Pons (tissue), 1 donor: ENCODE data around the gene SCRN2.

Experiments
- DNase-seq: peaks from one replicate; pipeline ENCODE4 v3.0.0-alpha.2; 2016; ENCODE audit warnings: low spot score

SCRN2 gene

DNA sequence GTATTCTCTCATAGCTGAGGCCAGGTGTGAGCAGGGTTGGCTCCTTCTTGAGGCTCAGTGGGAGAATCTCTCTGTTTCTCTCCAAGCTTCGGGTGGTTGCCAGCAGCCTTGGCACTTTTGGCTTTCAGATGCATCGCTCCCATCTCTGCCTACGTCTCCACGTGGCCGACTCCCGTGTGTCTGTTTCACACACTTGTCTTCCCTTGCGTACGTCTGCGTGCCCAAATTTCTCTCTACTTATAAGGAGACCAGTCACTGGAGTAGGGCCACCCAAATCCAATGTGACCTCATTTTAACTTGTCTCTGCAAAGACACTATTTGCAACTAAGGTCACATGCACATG, 34.2 kb downstream of the SCRN2 start:
- no peak for DNase-seq

DNA sequence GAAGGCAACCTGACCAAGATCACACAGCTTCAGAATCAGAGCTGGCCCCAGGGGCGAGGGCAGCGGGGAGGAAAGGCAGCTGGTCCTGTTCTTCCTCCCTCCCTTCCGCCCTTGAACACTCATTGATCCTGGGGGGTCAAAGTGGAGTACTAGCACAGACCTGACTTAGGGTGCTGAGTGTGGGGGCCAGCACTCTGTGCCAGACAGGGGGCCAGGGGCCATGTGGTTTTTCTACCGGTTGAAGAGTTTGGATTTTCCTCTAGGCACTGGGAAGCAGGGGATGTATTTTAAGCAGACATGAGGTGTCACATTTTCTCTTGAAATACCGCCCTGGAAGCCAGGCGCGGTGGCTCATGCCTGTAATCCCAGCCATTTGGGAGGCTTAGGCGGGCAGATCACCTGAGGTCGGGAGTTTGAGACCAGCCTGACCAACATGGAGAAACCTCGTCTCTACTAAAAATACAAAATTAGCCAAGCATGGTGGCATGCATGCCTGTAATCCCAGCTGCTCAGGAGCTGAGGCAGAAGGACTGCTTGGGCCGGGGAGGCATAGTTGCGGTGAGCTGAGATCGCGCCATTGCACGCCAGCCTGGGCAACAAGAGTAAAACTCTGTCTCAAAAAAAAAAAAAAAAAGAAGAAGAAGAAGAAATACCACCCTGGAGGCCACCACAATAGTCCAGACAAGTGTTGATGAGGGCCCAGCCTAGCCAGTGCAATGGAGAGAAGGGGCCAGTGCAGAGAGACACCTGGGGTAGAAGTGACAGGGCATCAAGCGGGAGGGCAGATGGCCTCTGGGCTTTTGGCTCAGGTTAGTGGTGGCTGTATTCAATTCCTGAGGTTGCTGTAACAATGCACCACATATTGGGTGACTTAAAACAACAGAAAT, 34.8 kb downstream of the SCRN2 start:
- DNase-seq, result no peak

DNA sequence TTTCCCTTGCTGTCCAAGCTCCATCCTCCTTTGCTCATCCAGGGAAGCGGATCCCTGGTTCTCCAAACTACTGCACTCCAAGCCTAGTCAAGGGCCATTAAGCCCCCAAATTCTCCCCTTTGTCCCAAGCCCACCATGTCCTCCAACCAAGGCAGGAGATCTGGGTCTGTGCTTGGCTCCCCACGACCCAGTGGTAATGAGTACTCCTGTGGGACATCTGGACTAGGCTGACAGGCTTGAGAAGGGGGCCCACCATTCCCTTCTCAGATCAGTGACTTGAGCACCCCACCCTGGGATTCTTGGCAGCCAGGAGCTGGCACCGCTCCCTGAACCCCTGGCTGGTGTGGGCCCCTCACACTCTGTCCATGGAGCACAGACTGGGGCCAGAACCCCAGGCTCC, 36.6 kb downstream of the SCRN2 start:
- no peak for DNase-seq

DNA sequence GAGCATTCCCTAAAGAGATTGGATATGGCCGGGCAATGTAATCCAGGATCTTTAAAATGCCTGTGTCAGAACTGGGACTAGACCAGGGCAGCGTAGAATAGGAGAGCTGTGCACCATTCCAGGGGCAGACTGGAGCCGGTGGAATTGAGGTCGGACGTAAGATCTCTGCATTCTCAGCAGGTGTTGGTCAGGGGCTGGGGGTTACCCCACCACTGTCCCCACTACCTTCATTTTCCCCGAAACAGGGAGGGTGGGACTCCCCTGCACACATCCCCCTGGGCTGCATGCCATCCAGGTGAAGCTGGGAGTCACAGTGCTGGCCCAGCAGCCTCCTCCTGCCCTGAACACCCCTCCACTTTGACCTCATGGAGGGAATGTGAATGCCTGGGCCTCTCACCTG, 37.3 kb downstream of the SCRN2 start:
- no peak for DNase-seq

DNA sequence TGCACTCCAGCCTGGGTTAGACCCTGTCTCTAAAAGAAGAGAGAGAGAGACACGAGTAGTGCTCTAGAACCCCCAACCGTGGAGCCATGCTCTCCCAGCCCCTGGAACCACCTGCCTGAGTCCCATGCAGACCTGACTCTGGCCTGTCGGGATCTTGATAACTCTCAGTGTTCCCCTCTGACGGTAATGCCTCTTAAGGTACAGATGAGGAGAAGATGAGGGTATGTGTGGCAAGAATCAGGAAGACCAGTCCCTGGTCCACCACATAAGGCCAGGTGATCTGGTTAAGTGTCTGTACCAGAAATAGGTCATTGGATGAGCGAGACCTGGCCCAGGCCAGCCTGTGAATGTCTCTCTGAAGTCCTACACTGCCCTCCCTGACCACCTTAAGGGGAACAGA, 37.9 kb downstream of the SCRN2 start:
- no peak for DNase-seq

DNA sequence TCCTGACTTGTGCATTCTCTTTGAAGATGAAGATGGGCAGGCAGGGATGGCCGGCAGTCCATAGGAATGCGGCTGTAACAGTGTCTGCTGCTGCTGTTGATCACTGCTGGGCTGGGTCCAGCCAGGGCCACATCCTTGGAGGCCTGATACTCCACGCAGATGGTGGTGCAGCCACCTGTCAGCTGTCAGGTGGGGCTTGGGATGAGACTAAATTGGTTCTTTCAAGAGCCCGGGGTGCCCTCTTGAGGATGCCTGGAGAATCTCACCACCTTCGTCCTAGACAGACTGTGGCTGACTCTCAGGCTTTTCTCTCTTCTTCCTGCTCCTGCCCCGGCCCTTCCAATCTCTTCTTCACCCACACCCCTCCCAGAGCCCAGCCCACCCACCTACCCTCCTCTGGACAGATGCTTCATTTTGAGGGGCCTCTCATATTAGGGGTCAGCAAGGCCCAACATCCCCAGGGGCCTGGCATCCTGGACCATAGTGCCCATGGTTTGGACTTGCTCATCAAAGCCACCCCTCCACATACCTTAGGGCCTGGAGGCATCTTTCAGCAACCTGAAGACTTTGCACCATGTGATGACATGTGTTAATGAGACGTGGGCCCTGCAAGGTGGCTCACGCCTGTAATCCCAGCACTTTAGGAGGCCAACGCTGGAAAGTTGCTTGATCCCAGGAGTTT, 38.6 kb downstream of the SCRN2 start:
- peak; percentile 19 for DNase-seq

DNA sequence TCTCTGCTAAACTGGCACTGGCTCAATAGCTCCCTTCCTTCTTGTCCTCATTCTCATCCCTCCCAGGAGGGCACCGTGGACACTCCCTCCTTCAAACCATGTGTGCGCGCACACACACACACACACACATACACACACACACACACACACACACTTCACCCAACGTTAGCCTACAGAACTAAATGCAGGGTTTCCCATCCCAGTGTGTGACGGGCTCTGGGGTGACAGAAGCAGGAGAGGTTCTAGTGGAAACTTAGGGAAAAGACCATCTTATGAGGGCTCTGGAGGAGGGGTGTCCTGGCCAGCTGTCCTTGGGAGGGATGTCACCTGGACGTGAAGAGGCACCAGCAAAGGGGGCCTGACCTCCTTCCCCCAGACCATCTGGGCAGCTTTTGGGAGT, 39.2 kb downstream of the SCRN2 start:
- DNase-seq, result no peak

DNA sequence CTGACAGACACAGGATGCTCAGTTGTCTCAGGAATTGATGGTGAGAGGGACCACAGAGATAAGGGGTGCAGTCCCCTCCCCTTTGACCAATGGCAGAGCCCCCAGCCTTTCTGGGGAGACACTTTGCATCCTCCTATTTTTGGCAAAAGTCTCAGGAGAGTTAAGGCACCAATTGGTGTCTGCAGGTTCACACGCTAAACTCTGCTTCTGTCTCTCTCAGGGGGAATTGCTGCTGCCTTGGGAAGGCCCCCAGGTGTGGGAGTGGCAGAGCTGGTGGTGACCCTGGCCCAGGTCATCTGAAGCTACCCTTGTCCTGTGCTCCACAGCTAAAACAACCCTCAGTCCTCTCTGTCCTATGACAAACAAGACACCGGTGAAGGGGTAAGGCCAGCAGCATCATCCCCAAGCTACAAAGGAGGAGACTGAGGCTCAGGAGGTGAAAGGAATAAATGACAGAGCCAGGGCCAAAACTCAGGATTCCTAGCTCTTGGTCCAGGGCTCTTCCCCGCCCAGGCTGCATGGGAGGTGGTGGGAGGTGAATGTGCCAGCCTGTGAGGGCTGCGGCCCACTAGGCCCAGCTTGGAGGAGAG, 39.8 kb downstream of the SCRN2 start:
- no peak for DNase-seq

DNA sequence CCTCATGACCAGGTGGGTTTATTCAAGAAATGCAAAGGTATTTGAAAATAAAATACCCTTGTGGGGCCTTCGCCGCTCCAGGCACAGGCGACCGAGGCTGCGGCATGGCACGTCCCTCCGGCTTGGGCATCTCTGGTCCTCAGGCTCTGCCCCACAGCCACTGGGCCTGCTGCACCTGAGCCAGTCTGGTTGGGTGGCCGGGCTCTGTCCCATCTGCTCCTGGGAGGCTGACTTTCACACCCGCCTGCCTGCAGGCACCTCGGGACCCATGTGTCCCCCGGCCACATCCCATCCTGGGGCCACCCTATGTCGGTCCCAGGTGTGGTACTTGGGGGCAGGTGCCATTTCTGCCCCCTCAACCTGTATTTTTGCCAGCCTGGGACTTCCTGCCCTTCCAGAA, 40.4 kb downstream of the SCRN2 start:
- no peak for DNase-seq

DNA sequence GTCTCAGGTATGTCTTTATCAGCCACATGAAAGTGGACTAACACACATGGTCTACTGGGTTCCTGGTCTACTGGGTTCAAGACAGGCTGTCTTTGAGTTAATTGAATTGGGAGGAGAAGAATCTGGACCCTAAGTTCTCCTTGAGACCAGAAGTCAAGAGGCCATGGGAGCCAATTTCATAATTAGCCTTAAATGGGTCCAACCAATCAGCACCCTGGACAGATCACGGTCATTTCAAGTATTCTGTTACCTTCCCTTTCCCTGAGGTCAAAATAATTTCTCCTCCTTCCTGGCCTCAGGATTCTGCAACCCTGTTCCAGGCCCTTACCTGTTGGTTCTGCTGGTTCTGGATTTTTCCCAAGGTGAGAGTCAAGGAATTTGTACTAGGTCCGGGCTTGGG, 43.3 kb downstream of the SCRN2 start:
- no peak for DNase-seq

DNA sequence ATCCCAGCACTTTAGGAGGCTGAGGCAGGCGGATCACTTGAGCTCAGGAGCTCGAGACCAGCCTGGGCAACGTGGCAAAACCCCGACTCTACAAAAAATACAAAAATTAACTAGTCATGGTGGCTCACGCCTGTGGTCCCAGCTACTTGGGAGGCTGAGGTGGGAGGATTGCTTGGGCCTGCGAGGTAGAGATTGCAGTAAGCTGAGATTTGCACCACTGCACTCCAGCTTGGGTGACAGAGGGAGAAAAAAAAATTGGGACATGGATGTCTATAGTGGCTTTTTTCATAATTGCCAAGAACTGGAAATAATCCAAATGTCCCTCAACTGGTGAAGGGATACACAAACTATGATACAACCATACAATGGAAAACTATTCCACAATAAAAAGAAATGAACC, 48.1 kb downstream of the SCRN2 start:
- DNase-seq, result no peak

DNA sequence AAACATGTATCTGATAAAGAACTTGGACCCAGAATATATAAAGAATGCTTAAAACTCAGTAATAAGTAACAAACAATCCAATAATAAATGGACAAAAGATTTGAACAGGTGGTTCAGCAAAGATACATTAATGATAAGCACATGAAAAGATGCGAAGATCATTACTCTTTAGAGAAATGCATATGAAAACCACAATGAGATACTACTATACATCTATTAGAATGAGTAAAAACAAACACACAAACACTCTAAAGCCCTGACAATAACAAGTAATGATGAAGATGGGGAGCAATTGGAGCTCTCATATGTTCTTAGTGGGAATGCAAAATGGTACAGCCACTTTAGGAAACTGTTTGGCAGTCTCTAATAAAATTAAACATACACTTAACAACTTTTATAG, 48.6 kb downstream of the SCRN2 start:
- DNase-seq, result no peak

DNA sequence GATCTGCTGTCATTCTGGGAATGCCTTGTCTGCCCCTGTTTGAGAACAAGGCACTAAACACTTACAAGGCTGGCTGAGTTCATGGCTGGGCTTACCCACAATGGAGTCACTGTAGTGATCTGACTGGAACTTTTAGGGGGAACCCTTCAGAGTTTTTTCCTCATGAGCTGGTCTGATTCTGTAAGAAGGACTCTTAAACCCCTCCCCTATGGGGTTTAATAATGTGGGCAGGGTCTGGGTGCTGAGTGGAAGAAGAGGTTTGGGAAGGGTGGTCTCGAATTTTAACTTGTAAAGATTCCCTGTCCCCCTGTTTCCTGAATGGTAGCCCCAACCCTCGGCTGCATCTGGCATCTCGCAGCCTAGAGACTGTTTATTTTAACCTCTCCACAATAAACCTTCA, 50.0 kb downstream of the SCRN2 start:
- no peak for DNase-seq

DNA sequence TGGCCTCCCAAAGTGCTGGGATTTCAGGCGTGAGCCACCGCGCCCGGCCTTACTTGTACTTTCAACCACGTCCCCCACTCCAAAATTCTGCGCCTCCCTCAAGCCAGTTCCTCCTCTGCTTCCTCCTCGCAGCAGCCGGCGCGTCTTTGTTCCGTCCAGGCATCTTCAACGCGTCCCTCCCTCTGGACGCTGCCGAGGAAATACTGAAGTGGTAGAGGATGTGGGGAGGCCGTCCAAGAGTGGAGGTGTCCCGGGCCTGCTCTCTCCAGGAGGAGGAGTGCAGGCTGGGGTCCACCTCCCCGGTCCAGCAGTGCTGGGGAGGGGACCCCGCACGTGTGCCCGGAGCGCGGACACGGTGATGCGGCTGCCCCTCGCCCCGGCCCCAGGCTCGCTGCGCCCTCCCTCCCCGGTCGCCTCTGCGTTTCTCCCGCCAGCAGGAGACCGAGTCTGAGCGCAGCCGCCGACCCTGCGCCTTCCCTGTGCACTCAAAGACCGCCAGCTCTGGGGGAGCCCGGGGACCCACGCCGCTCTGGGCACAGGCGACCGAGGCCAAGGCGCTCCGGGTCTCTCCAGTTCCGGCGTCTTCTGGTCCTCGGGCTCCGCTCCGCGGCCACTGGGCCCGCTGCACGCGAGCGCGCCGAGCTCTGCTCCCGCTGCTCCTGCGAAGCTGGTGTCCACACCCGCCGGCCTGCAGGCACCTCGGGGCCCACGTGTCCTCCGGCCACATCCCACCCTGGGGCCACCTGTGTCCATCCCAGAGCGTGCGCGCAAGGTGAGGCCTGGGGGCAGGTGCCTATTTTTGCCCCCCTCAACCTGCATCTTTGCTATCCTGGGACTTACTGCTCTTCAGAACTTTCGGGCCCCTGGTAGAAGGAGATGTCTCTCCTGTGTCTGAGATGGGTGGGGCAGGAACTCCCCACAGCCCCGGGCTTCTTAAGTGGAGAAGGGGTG, 51.2 kb downstream of the SCRN2 start:
- peak; percentile 15 for DNase-seq
